BLaER1 treated with 17β-estradiol and CSF1 and Interleukin-3, amounts not matched to agents 10 nM and 100 nM (cell line): ENCODE measurements around the gene IGF2BP1.

ENCODE experiments used
- H3K27ac ChIP-seq, 11 experiments: shearing (Covaris generic); formaldehyde crosslinking; 2 replicates each; pipeline ENCODE4 v1.8.1; 2022
- H3K27me3 ChIP-seq, 11 experiments: shearing (Covaris generic); formaldehyde crosslinking; 2 replicates each; pipeline ENCODE4 v1.8.1; 2022
- H3K36me3 ChIP-seq, 11 experiments: shearing (Covaris generic); formaldehyde crosslinking; 2 replicates each; pipeline ENCODE4 v1.8.1; 2022
- H3K4me1 ChIP-seq, 10 experiments: shearing (Covaris generic); formaldehyde crosslinking; 2 replicates each; pipeline ENCODE4 v1.8.1; 2022
- H3K4me2 ChIP-seq, 11 experiments: shearing (Covaris generic); formaldehyde crosslinking; 2 replicates each; pipeline ENCODE4 v1.8.1; 2022
- H3K4me3 ChIP-seq, 10 experiments: shearing (Covaris generic); formaldehyde crosslinking; 2 replicates each; pipeline ENCODE4 v1.8.1; 2022
- H3K9ac ChIP-seq, 11 experiments: shearing (Covaris generic); formaldehyde crosslinking; 2 replicates each; pipeline ENCODE4 v1.8.1; 2022
- H3K9me3 ChIP-seq, 11 experiments: shearing (Covaris generic); formaldehyde crosslinking; replicated peaks in 1 of 11; 2 replicates each; pipeline ENCODE4 v1.8.1; 2022
- H4K20me1 ChIP-seq, 11 experiments: shearing (Covaris generic); formaldehyde crosslinking; 2 replicates each; pipeline ENCODE4 v1.8.1; 2022
- Cebpa-rat ChIP-seq, 11 experiments: shearing (Covaris generic); IDR thresholded peaks; 2 replicates each; pipeline ENCODE4 v1.8.1; 2022

The IGF2BP1 gene

DNA sequence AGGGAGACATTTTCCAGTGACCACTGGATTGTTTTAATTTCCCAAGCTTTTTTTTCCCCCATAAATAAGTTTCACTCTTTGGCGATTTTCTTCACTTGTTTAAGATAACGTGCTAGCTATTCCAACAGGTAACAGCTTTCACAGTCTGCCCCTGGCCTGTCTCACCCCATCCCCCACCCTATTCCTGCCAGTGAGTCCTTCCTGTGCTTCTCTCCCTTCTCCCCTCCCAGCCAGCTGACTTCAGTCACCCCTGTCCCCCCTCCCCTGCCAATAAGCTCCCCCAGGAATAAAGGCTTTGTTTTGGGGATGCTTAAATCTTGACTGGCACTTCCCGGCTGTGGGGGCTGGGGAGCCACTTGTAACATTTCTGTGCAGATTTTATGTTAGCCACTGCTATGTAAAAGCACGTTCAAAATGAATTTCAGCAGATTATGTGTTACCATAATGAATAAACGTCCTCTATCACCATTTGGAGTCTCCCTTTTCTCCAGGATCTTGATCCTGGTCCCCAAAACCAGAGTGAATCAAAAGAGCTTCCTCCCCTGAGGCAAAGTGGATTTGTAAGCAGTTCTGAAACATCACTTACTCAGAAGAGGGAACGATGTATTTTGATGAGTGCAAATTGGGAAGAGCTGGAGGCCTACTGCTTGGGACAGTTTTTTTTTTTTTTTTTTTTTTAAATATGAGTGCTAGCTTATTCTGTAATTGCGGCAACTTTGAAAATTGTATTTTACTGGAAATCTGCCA, 58.2 kb downstream of the IGF2BP1 start:
- Histone ChIP-seq H3K9ac (no peak overlapping the region), H3K27me3 (no peaks in the 10 kb centered on the region)

DNA sequence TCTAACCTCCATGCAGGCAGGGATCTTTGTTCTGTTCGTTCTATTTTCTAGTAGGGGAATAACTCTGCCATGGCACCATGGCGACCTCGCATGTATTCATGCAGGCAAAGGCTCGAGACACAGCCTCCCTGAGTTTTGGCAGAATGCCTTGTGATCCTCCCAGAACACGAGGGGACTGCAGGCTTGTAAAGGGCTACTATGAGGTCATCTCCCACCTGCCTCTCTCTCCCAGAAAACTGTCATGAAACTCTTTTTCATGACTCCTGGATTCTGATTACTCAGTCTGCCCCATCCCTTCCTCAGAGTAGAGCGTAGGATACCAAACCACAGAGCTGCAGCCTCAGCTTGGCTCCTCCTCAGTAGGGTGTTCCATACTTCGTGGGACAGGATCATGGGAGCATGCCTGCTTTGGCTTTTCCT, 64.3 kb downstream of the IGF2BP1 start:
- no peak overlapping the region for H3K9ac ChIP-seq
- H3K4me1 ChIP-seq: no peaks in the 10 kb centered on the region
- no peaks in the 10 kb centered on the region for H4K20me1 ChIP-seq
- TF ChIP-seq Cebpa-rat (IDR thresholded peaks at IDR 0.05): no peak
- no peaks in the 10 kb centered on the region for H3K27me3 ChIP-seq
- H3K9me3 ChIP-seq: no peaks in the 10 kb centered on the region
- H3K27ac ChIP-seq: no peak overlapping the region
- no peaks in the 10 kb centered on the region for H3K36me3 ChIP-seq
- H3K4me2 ChIP-seq: no peak overlapping the region
- no peak overlapping the region for H3K4me3 ChIP-seq

More for the DNA sequence above, 58.2 kb downstream of the IGF2BP1 start:
- Histone ChIP-seq H3K4me1 (peaks cover 0 to 11% (median 0%) of the 10 kb centered on the region in 10 experiments; a peak in 1 of 20 replicates), H3K4me3 (no peak overlapping the region), H3K4me2 (peak overlapping the region in 1 of 11 experiments; percentile 2; a peak in 1 of 22 replicates), H4K20me1 (no peaks in the 10 kb centered on the region), H3K36me3 (no peaks in the 10 kb centered on the region), H3K27ac (no peak overlapping the region), H3K9me3 (no peaks in the 10 kb centered on the region)
- no peak for TF ChIP-seq Cebpa-rat (IDR thresholded peaks at IDR 0.05)

DNA sequence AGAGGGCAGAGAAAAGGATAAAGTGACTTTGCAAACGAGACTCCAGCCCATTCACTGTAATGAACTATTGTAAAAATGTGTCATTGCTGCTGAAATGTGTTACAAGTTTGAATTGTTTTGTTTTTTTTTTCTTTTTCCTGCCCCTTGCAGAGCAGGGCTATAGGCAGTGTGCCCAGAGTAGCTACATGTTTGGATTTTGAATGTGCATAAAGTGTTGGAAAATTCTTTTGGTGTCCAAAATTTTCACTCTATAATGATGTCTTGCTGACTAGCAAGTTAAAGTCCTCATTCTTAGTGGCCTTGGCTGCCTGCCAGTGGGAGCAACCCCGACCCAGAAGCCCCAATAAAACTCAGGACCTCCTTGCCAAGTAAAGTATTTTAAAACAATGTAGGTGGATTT, 66.5 kb downstream of the IGF2BP1 start:
- H3K27ac ChIP-seq: no peak overlapping the region
- peaks cover 0 to 6% (median 3%) of the 10 kb centered on the region in 10 experiments; a peak in 9 of 20 replicates for H3K4me1 ChIP-seq
- no peaks in the 10 kb centered on the region for H3K9me3 ChIP-seq
- H3K27me3 ChIP-seq: no peaks in the 10 kb centered on the region
- H3K4me2 ChIP-seq: no peak overlapping the region
- no peak for TF ChIP-seq Cebpa-rat (IDR thresholded peaks at IDR 0.05)
- H3K36me3 ChIP-seq: no peaks in the 10 kb centered on the region
- H4K20me1 ChIP-seq: no peaks in the 10 kb centered on the region
- no peak overlapping the region for H3K9ac ChIP-seq
- no peak overlapping the region for H3K4me3 ChIP-seq

DNA sequence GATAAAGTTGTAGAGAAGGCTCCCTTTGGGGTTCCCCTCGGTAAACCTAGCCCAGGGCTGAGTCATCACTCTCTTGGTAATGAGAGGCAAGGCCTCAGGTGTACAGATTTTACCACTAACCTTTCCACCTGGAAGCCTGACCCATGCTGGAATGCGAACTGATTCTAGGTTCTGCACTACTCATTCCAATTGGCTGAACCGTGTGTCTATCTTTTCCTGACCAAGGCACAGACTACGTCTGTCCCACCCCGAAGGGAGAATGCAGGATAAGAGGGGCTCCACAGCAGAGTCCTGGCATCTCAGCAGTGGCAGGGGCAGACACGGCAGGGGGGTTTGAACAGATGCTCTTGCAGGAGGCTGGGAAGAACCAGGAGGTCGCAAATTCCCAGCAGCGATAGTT, 70.0 kb downstream of the IGF2BP1 start:
- H3K27ac ChIP-seq: no peak overlapping the region
- no peak overlapping the region for H3K9ac ChIP-seq
- no peaks in the 10 kb centered on the region for H3K27me3 ChIP-seq
- no peak for TF ChIP-seq Cebpa-rat (IDR thresholded peaks at IDR 0.05)
- H3K4me3 ChIP-seq: no peak overlapping the region
- no peaks in the 10 kb centered on the region for H3K9me3 ChIP-seq
- H4K20me1 ChIP-seq: no peaks in the 10 kb centered on the region
- peaks cover 5 to 30% (median 12%) of the 10 kb centered on the region in 10 experiments; a peak in 17 of 20 replicates for H3K4me1 ChIP-seq
- no peak overlapping the region for H3K4me2 ChIP-seq
- H3K36me3 ChIP-seq: no peaks in the 10 kb centered on the region

DNA sequence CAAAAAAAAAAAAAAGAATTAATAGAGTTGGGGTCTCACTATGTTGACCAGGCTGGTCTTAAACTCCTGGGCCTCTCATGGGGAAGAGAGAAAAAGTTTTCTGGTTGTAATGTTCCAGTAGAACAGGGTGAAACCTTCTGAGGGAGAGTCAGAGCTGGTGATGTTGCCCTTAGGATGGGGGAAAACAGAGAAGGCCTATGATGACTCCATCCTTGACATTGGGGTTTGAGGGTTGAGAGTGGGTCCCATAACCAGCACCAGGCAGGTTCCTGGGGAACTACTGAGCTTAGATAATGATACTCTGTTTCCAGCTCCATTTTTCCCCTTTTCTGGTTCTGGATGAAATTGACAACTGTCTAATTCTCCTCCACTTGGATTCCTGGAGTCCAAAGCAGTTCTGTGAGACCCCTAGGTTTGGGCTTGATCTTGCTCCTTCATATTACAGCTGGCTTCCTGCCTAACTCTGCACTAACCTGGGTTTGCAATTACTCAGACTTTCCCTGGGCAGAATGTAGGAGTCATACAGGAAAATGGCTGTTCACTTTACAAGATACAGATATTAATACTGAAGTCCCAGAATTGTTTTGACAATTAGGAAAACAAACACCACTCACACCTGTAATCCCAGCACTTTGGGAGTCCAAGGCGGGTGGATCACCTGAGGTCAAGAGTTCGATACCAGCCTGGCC, 72.5 kb downstream of the IGF2BP1 start:
- H3K27ac ChIP-seq: no peak overlapping the region
- H3K9me3 ChIP-seq: no peaks in the 10 kb centered on the region
- H3K4me2 ChIP-seq: peak overlapping the region in 2 of 11 experiments; percentile 52 to 81; a peak in 2 of 22 replicates
- no peaks in the 10 kb centered on the region for H4K20me1 ChIP-seq
- no peaks in the 10 kb centered on the region for H3K36me3 ChIP-seq
- no peak overlapping the region for H3K9ac ChIP-seq
- no peak overlapping the region for H3K4me3 ChIP-seq
- TF ChIP-seq Cebpa-rat (IDR thresholded peaks at IDR 0.05): no peak
- H3K4me1 ChIP-seq: peaks cover 5 to 30% (median 12%) of the 10 kb centered on the region in 10 experiments; a peak in 17 of 20 replicates
- no peaks in the 10 kb centered on the region for H3K27me3 ChIP-seq

DNA sequence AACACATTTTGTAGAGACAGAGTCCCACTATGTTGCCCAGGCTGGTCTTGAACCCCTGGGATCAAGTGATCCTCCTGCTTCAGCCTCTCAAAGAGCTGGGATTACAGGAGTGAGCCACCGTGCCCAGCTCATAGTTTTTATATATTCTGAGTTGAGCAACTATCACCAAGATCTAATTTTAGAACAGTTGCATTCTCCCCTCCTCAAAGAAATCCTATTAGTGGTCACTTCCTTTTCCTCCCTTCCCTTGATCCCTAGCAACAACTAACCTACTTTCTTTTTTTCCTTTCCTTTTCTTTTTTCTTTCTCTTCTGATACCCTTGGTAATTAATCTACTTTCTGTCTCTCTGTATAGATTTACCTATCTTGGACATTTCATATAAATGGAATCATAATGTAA, 73.9 kb downstream of the IGF2BP1 start:
- H3K27me3 ChIP-seq: no peaks in the 10 kb centered on the region
- TF ChIP-seq Cebpa-rat (IDR thresholded peaks at IDR 0.05): no peak
- peak overlapping the region in 10 of 11 experiments; percentile 19 to 81 (median 64); a peak in 16 of 22 replicates for H3K4me2 ChIP-seq
- H3K4me1 ChIP-seq: peaks cover 5 to 30% (median 12%) of the 10 kb centered on the region in 10 experiments; a peak in 17 of 20 replicates
- peak overlapping the region in 3 of 11 experiments; percentile 19 to 42 (median 25); a peak in 2 of 22 replicates for H3K27ac ChIP-seq
- no peaks in the 10 kb centered on the region for H3K9me3 ChIP-seq
- H3K9ac ChIP-seq: no peak overlapping the region
- no peak overlapping the region for H3K4me3 ChIP-seq
- H3K36me3 ChIP-seq: no peaks in the 10 kb centered on the region
- H4K20me1 ChIP-seq: no peaks in the 10 kb centered on the region

DNA sequence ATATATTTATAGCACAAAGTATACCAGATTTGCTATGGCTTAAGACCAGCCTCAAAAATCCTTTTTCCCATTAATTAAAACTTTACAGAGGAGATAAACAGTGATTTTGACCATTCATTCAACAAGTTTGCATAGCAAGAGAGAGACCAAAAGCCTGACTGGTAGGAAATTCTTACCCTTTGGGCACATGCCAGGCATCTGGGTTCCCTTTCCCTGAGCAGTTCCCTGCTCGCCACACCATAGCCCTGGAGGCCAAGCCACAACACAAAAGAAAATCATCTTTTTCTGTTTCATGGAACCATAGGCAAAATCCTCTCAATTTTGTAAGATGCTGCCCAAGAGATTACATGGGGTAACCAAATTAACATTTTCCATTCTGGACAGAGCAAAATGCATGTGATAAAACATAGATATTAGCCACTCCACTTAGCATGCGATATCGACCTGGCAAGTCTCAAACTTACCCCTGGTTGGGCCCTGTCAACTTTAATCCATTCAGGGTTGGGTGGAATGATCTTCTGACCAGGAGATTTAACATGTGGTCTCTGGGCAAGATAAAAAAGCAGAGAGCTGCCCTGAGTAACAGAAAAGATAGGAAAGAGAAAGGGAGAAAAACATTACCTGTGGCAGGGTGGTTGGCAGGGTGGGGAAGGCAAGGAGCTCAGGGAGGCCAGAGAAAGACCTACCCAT, 77.8 kb downstream of the IGF2BP1 start:
- Histone ChIP-seq H4K20me1 (no peaks in the 10 kb centered on the region), H3K4me1 (peaks cover 4 to 16% (median 9%) of the 10 kb centered on the region in 10 experiments; a peak in 16 of 20 replicates), H3K27me3 (no peaks in the 10 kb centered on the region), H3K9me3 (peaks cover 0 to 5% (median 0%) of the 10 kb centered on the region in 11 experiments; a peak in 2 of 22 replicates), H3K4me3 (no peak overlapping the region), H3K9ac (no peak overlapping the region), H3K4me2 (no peak overlapping the region), H3K27ac (no peak overlapping the region), H3K36me3 (no peaks in the 10 kb centered on the region)
- TF ChIP-seq Cebpa-rat (IDR thresholded peaks at IDR 0.05): no peak

DNA sequence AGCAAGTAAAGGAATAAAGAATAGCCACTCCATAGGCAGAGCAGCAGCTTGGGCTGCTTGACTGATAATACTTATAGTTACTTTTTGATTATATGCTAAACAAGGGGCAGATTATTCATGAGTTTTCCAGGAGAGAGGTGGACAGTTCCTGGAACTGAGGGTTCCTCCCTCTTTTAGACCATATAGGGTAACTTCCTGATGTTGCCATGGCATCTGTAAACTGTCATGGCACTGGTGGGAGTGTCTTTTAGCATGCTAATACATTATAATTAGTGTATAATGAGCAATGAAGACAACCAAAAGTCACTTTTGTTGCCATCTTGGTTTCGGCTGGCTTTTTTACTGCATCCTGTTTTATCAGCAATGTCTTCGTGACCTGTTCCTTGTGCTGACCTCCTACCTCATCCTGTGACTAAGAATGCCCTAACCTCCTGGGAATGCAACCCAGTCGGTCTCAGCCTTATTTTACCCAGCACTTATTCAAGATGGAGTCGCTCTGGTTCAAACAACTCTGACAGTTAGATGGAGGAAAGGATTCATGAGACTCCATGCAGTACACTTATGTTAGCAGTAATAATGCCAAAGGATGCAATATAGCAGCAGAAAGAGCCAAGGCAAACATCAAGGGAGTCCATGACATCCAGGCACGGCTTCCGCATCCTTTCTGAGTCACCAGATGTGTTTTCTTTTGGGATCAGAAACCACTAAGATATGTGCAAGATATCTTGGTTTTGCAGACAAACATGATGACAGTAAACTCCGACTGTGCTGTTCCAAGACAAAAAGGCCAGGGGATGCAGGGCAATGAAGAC, 79.6 kb downstream of the IGF2BP1 start:
- no peak for TF ChIP-seq Cebpa-rat (IDR thresholded peaks at IDR 0.05)
- Histone ChIP-seq H3K36me3 (no peaks in the 10 kb centered on the region), H3K4me2 (no peak overlapping the region), H3K4me3 (no peak overlapping the region), H3K4me1 (0 out of 20 replicates have a peak, but pooled peaks cover 0 to 1% (median 0%) of the 10 kb centered on the region in 10 experiments), H3K27me3 (no peaks in the 10 kb centered on the region), H4K20me1 (no peaks in the 10 kb centered on the region), H3K9me3 (peaks cover 0 to 5% (median 0%) of the 10 kb centered on the region in 11 experiments; a peak in 2 of 22 replicates), H3K27ac (no peak overlapping the region), H3K9ac (no peak overlapping the region)
